ENCODE measurements around the gene SLC9B2.

SLC9B2 gene

GRCh38 chr4:103076747-103077347 is at the start of gene SLC9B2:
Gene SLC9B2 (minus strand): TSS chr4:103076761. CDS start chr4:103067550, 9,211 bp downstream.
- DNase-seq (ENCODE audit: low read depth in 3 of 3), result no peak

- DNase-seq (ENCODE audit: low read depth in 3 of 3), result no peak
Measured at GRCh38 chr4:103126126-103126525, 49.6 kb upstream of the SLC9B2 start.

- no peak for DNase-seq (ENCODE audit: low read depth in 3 of 3)
Measured at GRCh38 chr4:103123114-103123513, 46.6 kb upstream of the SLC9B2 start.

- no peak for DNase-seq (ENCODE audit: low read depth in 3 of 3)
Measured at GRCh38 chr4:103118166-103118565, 41.6 kb upstream of the SLC9B2 start.

GRCh38 chr4:103111598-103111997 is 35.0 kb upstream of the SLC9B2 start:
- DNase-seq (ENCODE audit: low read depth in 3 of 3), result no peak

GRCh38 chr4:103108542-103108941 is 32.0 kb upstream of the SLC9B2 start:
- no peak for DNase-seq (ENCODE audit: low read depth in 3 of 3)

GRCh38 chr4:103105558-103106356 is 29.2 kb upstream of the SLC9B2 start:
- DNase-seq (ENCODE audit: low read depth in 3 of 3), result no peak

- no peak for DNase-seq (ENCODE audit: low read depth in 3 of 3)
Measured at GRCh38 chr4:103104886-103105285, 28.3 kb upstream of the SLC9B2 start.

- DNase-seq (ENCODE audit: low read depth in 3 of 3), result no peak
Measured at GRCh38 chr4:103100691-103101090, 24.1 kb upstream of the SLC9B2 start.

GRCh38 chr4:103099691-103100392 is 23.3 kb upstream of the SLC9B2 start, which contains the start of gene BDH2:
Gene BDH2 (minus strand): TSS chr4:103099834. CDS start chr4:103096254, 3,580 bp downstream.
- DNase-seq (ENCODE audit: low read depth in 3 of 3), result peak in 1 of 3 experiments; percentile 31

GRCh38 chr4:103098756-103099440 is 22.3 kb upstream of the SLC9B2 start:
- no peak for DNase-seq (ENCODE audit: low read depth in 3 of 3)

- DNase-seq (ENCODE audit: low read depth in 3 of 3), result no peak
Measured at GRCh38 chr4:103098341-103098740, 21.8 kb upstream of the SLC9B2 start.

- DNase-seq (ENCODE audit: low read depth in 3 of 3), result no peak
Measured at GRCh38 chr4:103097112-103097511, 20.6 kb upstream of the SLC9B2 start.

- DNase-seq (ENCODE audit: low read depth in 3 of 3), result no peak
Measured at GRCh38 chr4:103095080-103095479, 18.5 kb upstream of the SLC9B2 start.

- DNase-seq (ENCODE audit: low read depth in 3 of 3), result no peak
Measured at GRCh38 chr4:103092245-103092644, 15.7 kb upstream of the SLC9B2 start.

- DNase-seq (ENCODE audit: low read depth in 3 of 3), result peak in 1 of 3 experiments; percentile 27
Measured at GRCh38 chr4:103091601-103092223, 15.2 kb upstream of the SLC9B2 start.

- no peak for DNase-seq (ENCODE audit: low read depth in 3 of 3)
Measured at GRCh38 chr4:103089481-103089880, 12.9 kb upstream of the SLC9B2 start.

GRCh38 chr4:103086551-103086950 is 10.0 kb upstream of the SLC9B2 start:
- DNase-seq (ENCODE audit: low read depth in 3 of 3), result no peak

GRCh38 chr4:103085555-103086196 is 9.1 kb upstream of the SLC9B2 start:
- DNase-seq (ENCODE audit: low read depth in 3 of 3), result no peak

GRCh38 chr4:103079621-103080020 is 3.1 kb upstream of the SLC9B2 start:
- no peak for DNase-seq (ENCODE audit: low read depth in 3 of 3)
